GF-D8 (cell line): ENCODE results near the gene CAMK4.

Source experiments
- DNase-seq: peaks from one replicate; lab custom pipeline; 2025; lab: John Stamatoyannopoulos, UW

CAMK4 gene

DNA sequence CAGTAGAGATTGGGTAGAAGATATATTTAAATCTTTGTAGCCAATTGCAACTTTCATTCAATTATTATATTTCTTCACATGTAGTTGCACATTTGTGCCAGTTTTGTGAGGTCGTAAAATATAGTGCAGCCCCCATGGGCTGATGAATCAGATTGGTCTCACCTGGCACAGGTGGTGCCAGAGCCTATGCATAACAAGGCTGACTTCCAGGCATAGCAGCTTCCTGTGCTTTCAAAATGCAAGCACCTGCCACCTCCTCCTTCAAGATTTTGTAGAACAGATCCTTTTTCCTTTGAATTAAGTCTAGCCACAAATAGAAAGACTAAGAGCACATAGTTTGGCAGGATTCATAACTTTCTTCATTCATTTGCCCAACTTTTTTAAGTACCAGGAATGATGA is 201.0 kb downstream of the CAMK4 start:
- DNase-seq, result no peak

DNA sequence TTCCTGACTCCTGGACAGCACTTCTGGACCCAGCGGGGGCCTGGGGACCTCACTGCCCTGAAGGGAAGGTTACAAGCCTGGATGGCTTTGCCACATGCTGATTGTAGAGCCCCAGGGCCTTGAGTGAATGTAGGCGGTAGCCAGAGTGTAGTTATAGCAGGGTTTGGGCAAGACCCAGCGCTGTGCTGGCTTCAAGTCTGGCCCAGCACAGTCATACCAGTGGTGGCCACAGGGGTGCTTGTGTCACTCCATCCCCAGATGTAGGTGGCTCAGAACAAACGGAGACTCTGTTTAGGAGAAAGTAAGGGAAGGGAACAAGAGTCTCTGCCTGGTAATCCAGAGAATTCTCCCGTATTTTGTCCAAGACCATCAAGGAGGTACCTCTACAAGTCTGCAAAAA is 203.6 kb downstream of the CAMK4 start:
- no peak for DNase-seq

DNA sequence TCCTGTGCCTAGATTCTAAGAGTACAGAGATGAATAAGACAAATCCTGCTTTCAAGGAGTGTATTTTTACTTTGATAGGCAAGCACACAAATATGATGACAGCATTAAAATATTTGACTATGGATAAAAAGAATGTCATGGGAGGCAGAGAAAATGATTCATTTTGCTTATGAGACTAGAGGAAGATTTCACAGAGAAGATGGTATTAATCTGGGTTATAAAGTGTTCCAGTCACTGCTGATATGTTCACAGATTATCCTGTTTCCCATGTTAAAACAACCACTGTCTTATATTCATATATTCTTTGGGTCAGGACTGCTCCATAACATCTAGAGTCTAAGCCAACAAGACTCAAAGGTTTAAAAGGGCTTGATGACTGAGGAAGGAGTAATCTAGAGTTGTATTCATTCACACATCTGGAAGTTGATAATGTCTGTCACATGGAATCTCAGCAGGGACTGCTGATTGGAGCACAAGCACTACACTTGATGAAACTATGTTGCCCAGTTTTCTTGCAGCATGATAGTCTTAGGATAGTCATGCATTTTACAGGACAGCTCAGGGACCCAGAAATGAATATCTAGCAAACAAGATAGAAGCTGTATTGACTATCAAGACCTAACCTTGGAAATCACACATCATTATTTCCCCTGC is 208.8 kb downstream of the CAMK4 start:
- DNase-seq, result no peak

DNA sequence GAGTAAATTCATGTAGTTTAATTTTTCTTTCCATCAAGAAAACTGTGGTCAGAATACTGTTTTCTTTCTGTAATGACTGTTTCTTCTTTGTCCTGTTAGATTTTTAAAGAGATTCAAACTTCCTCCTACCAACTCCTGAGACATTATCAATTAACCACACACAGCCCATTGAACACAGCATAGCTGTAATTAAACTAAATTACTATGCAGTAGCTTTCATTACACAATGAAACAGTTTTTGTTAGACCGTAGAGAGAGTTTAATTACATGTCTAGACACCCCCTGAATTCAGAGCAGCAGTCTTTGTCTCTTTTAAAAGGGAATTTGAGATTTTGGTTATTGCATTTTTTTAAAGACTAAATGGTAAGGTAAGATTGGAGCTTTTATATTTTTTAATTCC is 210.6 kb downstream of the CAMK4 start:
- DNase-seq, result no peak

DNA sequence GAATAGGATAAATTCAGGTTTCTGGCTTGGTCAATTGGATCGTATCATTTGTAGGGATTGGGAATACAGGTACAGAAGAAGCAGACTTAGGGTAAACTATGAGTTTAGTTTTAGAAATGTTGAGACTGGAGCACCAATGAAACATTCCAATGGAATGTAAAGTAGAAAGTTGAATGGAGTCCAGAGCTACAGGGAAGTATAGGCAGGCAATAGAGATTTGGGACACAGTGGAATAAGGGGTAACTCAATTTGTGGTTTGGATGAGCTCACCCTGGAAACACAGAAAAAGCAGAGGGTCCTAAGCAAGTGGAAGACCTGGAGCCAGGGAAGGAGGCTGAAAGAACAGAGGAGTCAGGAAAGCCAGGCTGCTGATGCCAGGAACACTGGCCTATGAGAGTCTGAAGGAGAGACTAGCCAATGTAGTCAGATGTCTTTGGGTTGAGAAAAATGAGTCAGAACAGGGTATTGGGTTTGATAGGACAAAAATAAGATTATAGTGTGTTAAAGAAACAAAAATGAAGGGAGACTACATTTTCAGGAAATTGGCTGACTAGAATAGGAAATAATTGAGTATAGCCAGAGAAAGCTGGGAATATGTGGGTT is 215.4 kb downstream of the CAMK4 start:
- DNase-seq, result no peak

DNA sequence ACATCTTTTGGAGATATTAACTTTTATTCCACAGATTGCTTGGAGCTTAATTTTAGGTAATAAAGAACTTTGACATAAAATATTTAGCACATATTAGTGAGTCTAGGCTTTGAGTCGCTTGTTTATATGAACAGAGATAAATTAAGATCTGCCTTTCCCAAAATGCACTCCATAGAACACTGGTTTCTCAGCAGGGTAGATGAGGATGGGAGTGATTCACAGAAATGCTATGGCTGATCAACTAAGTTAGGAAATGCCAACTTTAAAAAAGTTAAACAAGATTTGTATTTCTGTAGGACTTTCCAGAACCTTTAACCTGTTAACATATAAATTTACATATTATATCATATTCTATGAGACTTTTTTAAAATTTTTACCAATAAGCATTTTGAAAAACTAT is 222.9 kb downstream of the CAMK4 start:
- DNase-seq, result no peak

DNA sequence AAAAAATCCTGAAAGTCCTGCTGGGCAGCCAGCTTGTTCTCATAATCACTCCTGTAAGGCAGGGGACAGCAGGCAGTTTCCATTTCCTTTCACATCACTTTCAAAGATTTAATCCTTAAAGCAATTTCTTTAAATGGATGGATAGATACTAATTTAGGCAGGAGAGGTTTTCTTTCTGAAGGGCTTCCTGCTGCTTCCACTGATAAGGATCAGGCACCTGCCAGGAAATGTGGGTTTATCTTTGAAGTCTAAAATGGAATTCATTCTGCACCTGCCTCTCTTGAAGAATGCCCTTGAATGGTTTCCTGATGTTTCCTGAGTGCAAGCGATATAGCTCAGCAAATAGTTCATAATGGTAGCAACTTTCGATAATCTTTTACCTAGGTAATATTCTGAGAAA is 223.6 kb downstream of the CAMK4 start:
- DNase-seq, result no peak

DNA sequence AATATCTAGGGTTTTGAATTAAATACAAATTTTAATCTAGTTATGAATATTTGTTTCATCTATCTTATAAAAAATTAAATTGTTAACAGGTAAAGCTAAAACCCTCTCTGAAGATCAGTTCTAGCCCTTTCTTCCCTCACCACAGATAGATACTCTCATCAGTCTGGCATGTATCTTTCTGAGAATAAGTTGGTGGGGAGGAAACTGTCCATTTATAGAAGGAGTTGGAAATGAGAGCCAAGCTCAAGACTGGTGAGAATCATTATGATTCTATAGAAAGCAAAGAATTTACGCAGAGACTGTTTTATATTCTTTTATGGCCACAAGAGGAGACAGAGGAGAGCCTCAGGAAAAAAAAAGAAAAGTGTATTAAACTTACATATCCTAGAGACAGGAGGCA is 229.1 kb downstream of the CAMK4 start:
- no peak for DNase-seq

DNA sequence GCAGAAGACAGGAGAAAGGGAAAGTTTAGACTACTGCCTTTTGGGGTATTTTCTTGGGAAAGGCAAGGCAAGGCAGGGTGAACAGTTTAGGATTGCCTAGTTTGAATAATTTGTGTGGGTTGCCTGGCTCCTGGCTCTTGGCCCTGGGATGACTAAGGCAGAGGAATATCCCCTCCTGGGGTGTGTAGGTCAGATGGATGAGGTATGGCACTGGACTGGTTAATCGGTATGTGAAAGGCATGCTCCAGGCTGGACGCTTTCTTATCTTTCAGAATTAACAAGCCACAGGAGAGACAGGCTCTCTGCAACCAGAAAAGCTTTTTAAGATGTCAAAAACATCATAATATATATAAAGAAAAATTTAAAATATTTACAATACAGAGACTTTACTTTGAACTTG is 229.6 kb downstream of the CAMK4 start:
- no peak for DNase-seq

DNA sequence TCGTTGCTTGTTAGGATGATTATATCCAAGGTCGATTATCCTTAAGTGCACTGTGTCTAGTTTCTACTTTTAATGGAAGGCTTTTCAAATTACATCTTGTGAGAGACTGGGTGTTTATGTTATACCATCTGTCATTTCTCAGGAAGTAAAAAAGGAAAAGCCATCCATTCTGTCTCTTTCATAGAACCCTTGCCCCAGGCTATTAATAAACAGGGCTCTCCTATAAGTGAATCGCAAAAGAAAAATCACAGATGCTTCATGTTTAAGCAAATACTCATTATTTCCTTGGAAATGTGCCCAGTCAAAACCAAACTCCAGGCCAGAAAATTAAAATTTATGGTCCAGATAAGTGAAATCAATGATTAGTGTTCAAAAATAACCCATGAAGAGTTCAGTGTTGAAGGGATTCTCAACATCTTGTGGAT is 230.0 kb downstream of the CAMK4 start:
- no peak for DNase-seq

DNA sequence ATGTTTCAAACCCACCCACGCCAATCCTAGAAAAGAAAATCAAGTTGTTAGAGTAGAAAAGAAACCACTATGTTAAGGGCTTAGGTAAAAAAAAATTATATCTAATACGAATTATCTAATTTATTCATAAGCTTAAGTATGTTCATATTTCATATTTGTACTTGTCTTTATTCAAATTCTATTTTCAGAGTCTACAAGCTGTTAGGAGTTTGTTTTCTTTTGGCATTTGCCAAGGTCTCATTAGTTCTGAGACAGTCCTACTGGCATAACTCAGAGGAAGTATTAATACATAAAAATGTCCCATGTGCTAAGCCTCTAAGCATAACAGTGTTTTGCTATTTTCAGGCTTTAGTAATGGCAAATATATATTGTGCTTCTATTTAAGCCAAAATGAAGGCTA is 230.6 kb downstream of the CAMK4 start:
- no peak for DNase-seq

DNA sequence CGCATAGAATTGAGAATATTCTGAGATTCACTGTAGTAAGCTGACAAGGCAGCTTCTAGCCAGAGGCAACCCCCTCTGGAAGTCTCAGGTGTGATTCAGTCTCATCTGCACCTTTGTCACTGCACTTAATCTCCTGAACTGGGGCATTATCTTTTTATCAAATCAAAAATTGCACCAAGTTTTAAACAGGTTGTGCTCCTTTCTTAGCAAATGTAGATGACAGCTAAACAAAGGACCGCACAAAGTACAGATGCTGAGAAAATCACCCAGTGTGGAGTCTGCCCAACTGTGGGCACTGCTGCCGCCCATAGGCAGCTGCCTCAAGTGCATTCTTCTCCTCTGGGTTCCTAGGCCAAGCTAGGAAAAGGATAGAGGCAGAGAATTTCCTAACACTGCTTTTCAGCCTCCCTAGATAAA is 237.1 kb downstream of the CAMK4 start:
- DNase-seq, result no peak

DNA sequence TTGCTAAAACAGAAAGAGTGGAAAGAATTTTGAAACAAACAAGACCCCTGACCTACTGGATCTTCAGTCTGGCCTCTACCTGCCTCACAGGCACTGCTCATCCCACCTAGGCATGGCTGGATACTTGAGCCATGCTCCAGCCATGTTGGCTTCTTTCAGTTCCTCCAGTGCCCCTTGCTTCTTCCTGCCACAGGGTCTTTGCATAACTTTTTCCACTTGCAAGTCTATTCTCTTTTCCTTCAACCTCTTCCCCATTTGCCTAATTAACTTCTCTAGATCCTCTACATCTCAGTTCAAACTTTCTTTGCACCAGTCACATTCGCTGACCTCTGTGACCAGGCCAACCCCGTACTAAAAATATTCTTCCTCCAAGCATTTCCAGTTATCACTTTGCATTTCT is 237.8 kb downstream of the CAMK4 start:
- DNase-seq, result no peak

DNA sequence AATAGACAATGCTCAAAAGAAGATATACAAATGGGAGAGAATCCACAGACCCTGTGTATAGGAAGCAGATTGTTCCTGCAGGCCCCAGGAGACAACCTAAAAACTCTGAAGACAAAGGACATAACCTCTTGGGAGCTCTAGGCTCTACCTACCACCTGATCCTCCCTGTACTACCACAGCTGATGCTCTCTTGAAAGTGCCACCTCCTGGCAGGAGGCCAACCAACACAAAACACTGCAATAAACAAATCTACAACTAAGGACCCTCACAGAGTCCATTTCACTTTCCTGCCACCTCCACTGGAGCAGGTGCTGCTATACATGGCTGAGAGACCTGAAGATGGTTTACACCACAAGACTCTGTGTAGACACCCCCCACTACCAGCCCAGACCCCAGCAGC is 239.1 kb downstream of the CAMK4 start:
- no peak for DNase-seq

DNA sequence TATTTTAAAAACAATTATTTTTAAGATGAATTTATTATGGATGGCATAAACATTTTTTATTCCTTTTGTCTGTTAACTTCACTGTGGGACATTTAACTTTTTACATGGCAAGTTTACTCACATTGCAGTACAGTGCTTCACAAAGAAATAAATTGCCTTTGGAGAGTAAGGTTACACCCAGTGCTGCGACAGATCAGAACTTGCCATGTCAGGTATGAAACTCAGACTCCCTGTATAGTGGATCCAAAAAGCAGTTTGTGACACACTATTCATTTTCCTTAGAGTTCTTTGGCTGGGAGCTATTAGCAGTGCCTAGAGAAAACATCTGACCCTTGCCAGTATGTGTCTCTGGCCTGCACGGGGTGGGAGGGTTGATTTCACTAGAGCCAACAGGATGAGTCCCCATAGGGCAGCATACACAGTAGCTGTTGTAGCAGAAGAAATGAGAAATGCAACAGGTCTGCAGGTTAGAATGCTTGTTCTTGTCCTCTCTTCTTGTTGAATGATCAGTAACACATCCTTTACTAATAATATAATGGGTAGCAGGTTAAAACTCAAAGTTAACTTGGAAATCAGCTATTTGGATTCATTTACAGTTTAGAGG is 245.2 kb downstream of the CAMK4 start:
- no peak for DNase-seq

DNA sequence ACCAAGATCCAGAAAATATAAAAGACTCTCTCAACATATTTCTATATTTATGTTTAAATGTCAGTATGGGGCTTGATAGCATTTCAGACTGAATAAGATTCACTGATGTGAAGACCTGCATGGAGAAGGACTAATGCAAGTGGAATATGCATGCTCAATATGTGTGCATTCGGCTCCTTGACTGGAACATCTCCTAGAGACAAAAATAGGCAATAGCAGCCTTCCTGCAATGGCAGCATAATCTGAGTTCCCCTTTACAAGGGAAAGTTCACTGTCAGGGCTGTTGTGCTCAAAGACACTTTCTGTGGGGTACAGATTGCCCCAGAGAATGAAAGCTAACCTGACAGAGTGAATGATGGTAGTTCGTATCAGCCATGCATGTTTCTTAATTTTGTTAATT is 245.7 kb downstream of the CAMK4 start:
- DNase-seq, result no peak

DNA sequence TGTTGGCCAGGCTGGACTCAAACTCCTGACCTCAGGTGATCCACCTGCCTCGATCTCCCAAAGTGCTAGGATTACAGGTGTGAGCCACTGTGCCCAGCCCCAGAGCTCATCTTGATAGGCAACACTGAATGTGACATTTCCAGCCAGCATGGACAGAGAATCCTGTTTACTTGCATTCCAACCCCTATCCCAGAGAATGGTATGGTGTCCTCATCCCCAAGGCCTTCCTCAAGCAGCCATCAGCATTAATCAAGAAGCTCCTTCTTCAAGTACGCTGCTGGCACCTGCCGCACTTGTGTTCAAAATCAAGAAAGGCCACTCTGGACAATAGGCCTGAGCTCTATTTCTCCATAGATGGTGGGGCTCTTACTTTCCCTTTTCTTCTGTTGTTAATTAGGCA is 247.9 kb downstream of the CAMK4 start:
- no peak for DNase-seq

DNA sequence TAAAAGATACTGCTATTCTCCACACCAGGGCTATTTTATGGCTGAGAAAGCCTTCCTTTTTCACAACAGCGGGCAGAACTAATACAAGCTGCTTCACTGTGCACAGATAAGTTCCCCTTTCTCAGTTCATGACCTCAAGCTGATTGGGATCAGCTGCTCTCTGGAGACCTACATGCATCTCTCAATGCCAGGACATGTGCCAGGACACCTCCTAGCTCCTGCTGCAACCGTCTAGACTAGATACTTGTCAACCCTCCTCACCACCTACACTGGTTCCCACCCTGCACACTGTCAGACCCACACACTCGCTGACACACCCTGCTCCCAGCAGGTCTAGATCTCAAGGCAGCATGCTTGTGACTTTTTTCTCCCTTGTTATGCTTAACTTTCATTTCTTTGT is 248.4 kb downstream of the CAMK4 start:
- DNase-seq, result peak; percentile 40

DNA sequence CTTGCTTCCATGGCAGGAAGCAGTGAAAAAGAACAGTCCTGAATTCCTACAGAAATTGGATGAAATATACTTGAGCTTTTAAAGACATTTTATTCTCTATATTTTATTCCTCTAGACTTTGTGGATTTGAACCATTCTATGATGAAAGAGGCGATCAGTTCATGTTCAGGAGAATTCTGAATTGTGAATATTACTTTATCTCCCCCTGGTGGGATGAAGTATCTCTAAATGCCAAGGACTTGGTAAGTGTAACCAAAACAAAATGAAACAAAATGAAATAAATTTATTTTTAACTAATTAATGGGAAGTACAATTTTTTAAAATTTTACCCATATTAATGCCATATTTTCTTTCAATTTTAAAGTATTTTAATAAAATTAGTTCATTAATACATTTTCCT is 254.1 kb downstream of the CAMK4 start:
- DNase-seq, result no peak

DNA sequence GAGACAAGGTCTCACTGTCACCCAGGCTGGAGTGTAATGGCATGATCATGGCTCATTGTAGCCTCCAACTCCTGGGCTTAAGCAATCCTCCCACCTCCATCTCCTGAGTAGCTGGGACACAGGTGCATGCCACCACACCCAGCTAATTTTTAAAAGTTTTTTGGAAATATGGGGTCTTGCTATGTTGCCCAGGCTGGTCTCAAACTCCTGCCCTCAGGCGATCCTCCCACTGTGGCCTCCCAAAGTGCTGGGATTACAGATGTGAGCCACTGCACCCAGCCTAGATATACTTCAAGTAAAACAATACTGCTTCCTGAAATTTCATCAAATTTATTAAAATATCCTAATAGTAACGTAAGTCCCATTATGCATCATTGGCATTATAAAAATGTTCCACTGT is 254.7 kb downstream of the CAMK4 start:
- DNase-seq, result no peak

DNA sequence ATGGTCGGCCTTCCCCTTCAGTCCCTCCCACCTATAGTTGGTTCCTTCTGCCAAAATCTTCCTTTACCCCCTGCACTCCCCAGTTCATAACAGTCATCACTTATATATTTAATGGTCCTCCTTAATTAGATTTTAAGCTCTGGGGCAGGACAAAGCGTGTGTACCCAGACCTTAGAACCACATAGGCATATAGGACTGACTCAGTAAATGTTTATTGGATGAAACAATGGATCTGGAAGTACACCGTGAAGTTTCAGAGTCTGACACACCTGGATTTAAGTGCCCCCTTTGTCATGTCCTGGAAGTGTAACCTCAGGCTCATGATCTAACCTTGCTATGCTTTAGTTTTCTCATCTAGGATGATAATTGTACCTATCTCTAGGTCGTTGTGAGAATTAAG is 256.2 kb downstream of the CAMK4 start:
- DNase-seq, result no peak

DNA sequence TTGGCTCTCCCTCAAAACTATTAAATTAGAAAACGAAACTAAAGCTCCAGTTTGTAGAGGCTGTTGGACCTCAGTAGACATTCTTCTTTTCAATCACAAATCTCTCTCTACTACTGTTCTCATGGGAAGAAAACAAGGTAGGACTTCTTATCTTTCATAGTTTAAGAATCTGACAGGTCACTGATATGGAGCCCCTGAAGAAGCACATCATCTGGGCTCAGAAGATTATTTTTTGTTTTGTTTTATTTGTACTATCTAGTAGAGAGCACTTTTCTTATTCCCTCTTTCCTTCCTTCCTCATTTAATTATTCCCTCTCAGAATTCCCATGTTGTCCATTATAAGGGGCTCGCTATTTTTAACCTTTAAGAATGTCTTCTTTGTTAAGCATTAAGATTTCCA is 261.9 kb downstream of the CAMK4 start:
- DNase-seq, result no peak

DNA sequence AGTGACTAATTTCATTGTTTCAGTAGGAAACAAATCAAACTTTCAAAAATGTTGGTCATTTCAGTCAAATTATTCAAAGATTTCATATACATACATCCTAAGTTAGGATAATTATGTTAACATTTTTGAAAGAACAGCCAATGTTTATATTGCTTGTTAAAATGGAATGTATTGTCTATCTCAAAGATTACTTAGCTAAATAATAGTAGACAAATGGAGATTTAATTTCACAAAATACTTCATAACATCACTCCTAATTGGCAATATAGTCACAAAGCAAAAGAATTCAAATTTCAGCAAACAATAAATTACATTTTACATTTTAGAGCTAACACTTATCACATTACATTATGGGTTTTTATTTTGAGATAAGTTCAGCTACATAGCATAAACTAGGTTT is 262.7 kb downstream of the CAMK4 start:
- DNase-seq, result no peak

DNA sequence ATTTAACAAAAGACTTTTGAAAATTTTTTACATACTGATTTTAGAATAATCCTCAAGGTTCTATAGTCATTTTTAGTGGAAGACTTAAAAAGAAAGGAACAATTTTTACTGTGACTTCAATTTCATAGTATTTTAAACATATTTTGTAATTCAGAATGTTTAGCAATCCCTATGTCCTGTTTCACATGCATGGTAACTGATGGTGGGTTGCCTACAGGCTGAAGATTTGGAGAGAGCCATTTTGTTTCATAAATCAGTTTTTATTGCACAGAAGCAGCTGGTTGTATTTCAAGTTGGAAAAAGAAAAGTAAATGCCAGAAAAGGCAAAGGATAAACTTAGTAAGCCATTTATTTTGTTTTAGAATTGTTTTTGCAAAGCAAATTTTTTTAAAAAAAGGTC is 264.2 kb downstream of the CAMK4 start:
- DNase-seq, result no peak
